Adrenal gland (tissue), 5 donors: ENCODE measurements around the gene ITPK1.

ENCODE experiments used
- POLR2A ChIP-seq, 2 donors: fragments of 450-650 bp; IDR thresholded peaks; one replicate each; pipeline ENCODE4 v1.6.1; 2017; ENCODE audit warnings: antibody characterized with exemption in 2 of 2, mild to moderate bottlenecking in 2 of 2, moderate library complexity in 1 of 2
- TF ChIP-seq, protein P1 (sequence below), 6 experiments: fragments of 450-650 bp in 4 of 6; fragments of 200-600 bp in 2 of 6; sonication (generic) in 1 of 6; IDR thresholded peaks; 1 replicate in 5 of 6; 2 replicates in 1 of 6; pipeline versions ENCODE4 v1.5.1 to v1.8.0; 2016 to 2021; ENCODE audit warnings: antibody characterized with exemption in 6 of 6, mild to moderate bottlenecking in 2 of 6, moderate library complexity in 1 of 6
- donor health status: DM: no; HTN: no; CAD: no.

DNA sequence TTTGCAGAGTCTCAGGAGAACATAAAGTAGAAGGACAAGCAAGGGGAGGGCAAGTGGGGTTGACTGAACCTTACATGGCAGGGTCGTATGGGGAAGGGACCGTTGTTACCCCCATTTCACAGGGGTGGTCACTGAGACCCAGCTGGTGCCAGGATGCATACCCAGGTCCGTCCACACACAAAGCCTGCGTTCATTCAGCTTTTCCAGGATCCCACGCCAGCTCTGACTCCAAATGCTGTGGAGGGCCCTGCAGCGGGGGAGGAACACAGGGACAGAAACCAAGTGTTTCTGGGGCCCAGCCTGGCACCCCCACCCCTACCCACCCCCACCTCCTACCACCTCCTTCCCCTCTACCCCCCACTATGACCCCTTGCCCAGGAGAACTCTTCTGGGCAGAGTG is 209.3 kb downstream of the ITPK1 start:
- no peak for TF ChIP-seq POLR2A (IDR thresholded peaks at IDR 0.05)
- TF ChIP-seq, protein P1, sequence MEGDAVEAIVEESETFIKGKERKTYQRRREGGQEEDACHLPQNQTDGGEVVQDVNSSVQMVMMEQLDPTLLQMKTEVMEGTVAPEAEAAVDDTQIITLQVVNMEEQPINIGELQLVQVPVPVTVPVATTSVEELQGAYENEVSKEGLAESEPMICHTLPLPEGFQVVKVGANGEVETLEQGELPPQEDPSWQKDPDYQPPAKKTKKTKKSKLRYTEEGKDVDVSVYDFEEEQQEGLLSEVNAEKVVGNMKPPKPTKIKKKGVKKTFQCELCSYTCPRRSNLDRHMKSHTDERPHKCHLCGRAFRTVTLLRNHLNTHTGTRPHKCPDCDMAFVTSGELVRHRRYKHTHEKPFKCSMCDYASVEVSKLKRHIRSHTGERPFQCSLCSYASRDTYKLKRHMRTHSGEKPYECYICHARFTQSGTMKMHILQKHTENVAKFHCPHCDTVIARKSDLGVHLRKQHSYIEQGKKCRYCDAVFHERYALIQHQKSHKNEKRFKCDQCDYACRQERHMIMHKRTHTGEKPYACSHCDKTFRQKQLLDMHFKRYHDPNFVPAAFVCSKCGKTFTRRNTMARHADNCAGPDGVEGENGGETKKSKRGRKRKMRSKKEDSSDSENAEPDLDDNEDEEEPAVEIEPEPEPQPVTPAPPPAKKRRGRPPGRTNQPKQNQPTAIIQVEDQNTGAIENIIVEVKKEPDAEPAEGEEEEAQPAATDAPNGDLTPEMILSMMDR (IDR thresholded peaks at IDR 0.05) = no peak
